T follicular helper cell (primary cell): Measurements from ENCODE around the gene IGSF5.
"Not testable (repeated sequence)": the region's sequence is repeated elsewhere in the genome, so short reads cannot be mapped to it uniquely, and the experiment has no call there.

ENCODE experiments used
- DNase-seq: peaks from one replicate; pipeline ENCODE4 v3.0.0-alpha.2; 2020; ENCODE audit warnings: low read depth

IGSF5 gene

GRCh38 chr21:39738566-39738965 is 6.4 kb upstream of the IGSF5 start:
- DNase-seq = no peak

- not testable (repeated sequence) for DNase-seq
Measured at GRCh38 chr21:39739531-39739930, 5.5 kb upstream of the IGSF5 start.

- DNase-seq = not testable (repeated sequence)
Measured at GRCh38 chr21:39742561-39742960, 2.4 kb upstream of the IGSF5 start.

GRCh38 chr21:39745332-39745731 is 349 bp downstream of the IGSF5 start:
- DNase-seq = not testable (repeated sequence)

GRCh38 chr21:39750670-39751069 is 5.7 kb downstream of the IGSF5 start:
- DNase-seq = no peak

- no peak for DNase-seq
Measured at GRCh38 chr21:39754811-39755210, 9.8 kb downstream of the IGSF5 start.

- DNase-seq = no peak
Measured at GRCh38 chr21:39756285-39756684, 11.3 kb downstream of the IGSF5 start.

- DNase-seq = no peak
Measured at GRCh38 chr21:39763272-39763970, 18.4 kb downstream of the IGSF5 start.

- DNase-seq = no peak
Measured at GRCh38 chr21:39774227-39774626, 29.2 kb downstream of the IGSF5 start.

GRCh38 chr21:39775816-39776215 is 30.8 kb downstream of the IGSF5 start:
- DNase-seq = no peak

GRCh38 chr21:39776589-39776988 is 31.6 kb downstream of the IGSF5 start:
- DNase-seq = no peak

GRCh38 chr21:39781331-39781730 is 36.3 kb downstream of the IGSF5 start:
- no peak for DNase-seq

GRCh38 chr21:39788383-39788782 is 43.4 kb downstream of the IGSF5 start:
- no peak for DNase-seq

GRCh38 chr21:39796466-39796865 is 51.5 kb downstream of the IGSF5 start:
- DNase-seq = no peak

GRCh38 chr21:39799178-39799577 is 54.2 kb downstream of the IGSF5 start:
- no peak for DNase-seq

GRCh38 chr21:39800311-39800710 is 55.3 kb downstream of the IGSF5 start:
- no peak for DNase-seq

- no peak for DNase-seq
Measured at GRCh38 chr21:39802217-39802616, 57.2 kb downstream of the IGSF5 start.

GRCh38 chr21:39803393-39803792 is 58.4 kb downstream of the IGSF5 start:
- DNase-seq = no peak

GRCh38 chr21:39804240-39804639 is 59.3 kb downstream of the IGSF5 start:
- DNase-seq = no peak

GRCh38 chr21:39805983-39806382 is 61.0 kb downstream of the IGSF5 start:
- DNase-seq = no peak

- no peak for DNase-seq
Measured at GRCh38 chr21:39807738-39808137, 62.8 kb downstream of the IGSF5 start.

GRCh38 chr21:39809936-39810335 is 65.0 kb downstream of the IGSF5 start:
- no peak for DNase-seq

- no peak for DNase-seq
Measured at GRCh38 chr21:39812983-39813382, 68.0 kb downstream of the IGSF5 start.

- DNase-seq = no peak
Measured at GRCh38 chr21:39818557-39818956, 73.6 kb downstream of the IGSF5 start.
